ENCODE results near the gene EPHB2. TPM values are rescaled to one million over a fixed set of nuclear protein-coding genes. Genes with fewer than 3 reads are reported as not detected.

Gene EPHB2
- total RNA-seq, 4 donors from 2014 or later: 0.32 to 4.0 (median 1.7) TPM

GRCh38 chr1:22683547-22683946 lies 27.1 kb upstream of the EPHB2 start:
- no peaks in the 10 kb centered on the region for H3K4me1 ChIP-seq
- no peak overlapping the region for H3K27ac ChIP-seq
- H3K9me3 ChIP-seq: no peaks in the 10 kb centered on the region
- peaks cover 18% of the 10 kb centered on the region for H3K27me3 ChIP-seq
- WGBS: 65% methylated on average over 1 of the region's 1 CpG
- TF ChIP-seq POLR2AphosphoS5 (IDR thresholded peaks at IDR 0.05) (no peak), CTCF (IDR thresholded peaks at IDR 0.05) (no peak), POLR2A (IDR thresholded peaks at IDR 0.05) (no peak), EP300 (IDR thresholded peaks at IDR 0.05) (no peak)
- no peaks in the 10 kb centered on the region for H3K36me3 ChIP-seq
- DNase-seq (ENCODE audit: low spot score in 2 of 2): no peak
- H3K4me3 ChIP-seq: no peak overlapping the region

- Histone ChIP-seq H3K27ac (no peak overlapping the region), H3K27me3 (peaks cover 18% of the 10 kb centered on the region), H3K36me3 (no peaks in the 10 kb centered on the region), H3K4me3 (no peak overlapping the region), H3K4me1 (no peaks in the 10 kb centered on the region), H3K9me3 (no peaks in the 10 kb centered on the region)
- WGBS: 42% methylated on average over 10 of the region's 10 CpGs
- DNase-seq (ENCODE audit: low spot score in 2 of 2): no peak
- TF ChIP-seq POLR2AphosphoS5 (IDR thresholded peaks at IDR 0.05) (no peak), CTCF (IDR thresholded peaks at IDR 0.05) (no peak), POLR2A (IDR thresholded peaks at IDR 0.05) (no peak), EP300 (IDR thresholded peaks at IDR 0.05) (no peak)
These were observed 25.0 kb upstream of the EPHB2 start for GRCh38 chr1:22685591-22686059.

- WGBS: 69% methylated on average over 2 of the region's 2 CpGs
- Histone ChIP-seq H3K9me3 (no peaks in the 10 kb centered on the region), H3K36me3 (no peaks in the 10 kb centered on the region), H3K27ac (no peak overlapping the region), H3K27me3 (peaks cover 16% of the 10 kb centered on the region), H3K4me1 (no peaks in the 10 kb centered on the region), H3K4me3 (no peak overlapping the region)
- TF ChIP-seq EP300 (IDR thresholded peaks at IDR 0.05): no peak
- no peak for TF ChIP-seq POLR2A (IDR thresholded peaks at IDR 0.05)
- TF ChIP-seq CTCF (IDR thresholded peaks at IDR 0.05): no peak
- no peak for TF ChIP-seq POLR2AphosphoS5 (IDR thresholded peaks at IDR 0.05)
- no peak for DNase-seq (ENCODE audit: low spot score in 2 of 2)
These were observed 23.4 kb upstream of the EPHB2 start for GRCh38 chr1:22687191-22687590.

- TF ChIP-seq EP300 (IDR thresholded peaks at IDR 0.05): no peak
- TF ChIP-seq CTCF (IDR thresholded peaks at IDR 0.05): no peak
- TF ChIP-seq POLR2A (IDR thresholded peaks at IDR 0.05): no peak
- no peak for TF ChIP-seq POLR2AphosphoS5 (IDR thresholded peaks at IDR 0.05)
- H3K36me3 ChIP-seq: no peaks in the 10 kb centered on the region
- no peaks in the 10 kb centered on the region for H3K9me3 ChIP-seq
- no peak for DNase-seq (ENCODE audit: low spot score in 2 of 2)
- H3K27me3 ChIP-seq: peaks cover 8% of the 10 kb centered on the region
- H3K27ac ChIP-seq: no peak overlapping the region
- no peak overlapping the region for H3K4me3 ChIP-seq
- H3K4me1 ChIP-seq: no peaks in the 10 kb centered on the region
These were observed 22.2 kb upstream of the EPHB2 start for GRCh38 chr1:22688466-22688865.

- 72% methylated on average over 11 of the region's 11 CpGs for WGBS
- H3K27me3 ChIP-seq: peaks cover 8% of the 10 kb centered on the region
- no peaks in the 10 kb centered on the region for H3K9me3 ChIP-seq
- H3K27ac ChIP-seq: no peak overlapping the region
- no peaks in the 10 kb centered on the region for H3K4me1 ChIP-seq
- no peak overlapping the region for H3K4me3 ChIP-seq
- no peaks in the 10 kb centered on the region for H3K36me3 ChIP-seq
- no peak for DNase-seq (ENCODE audit: low spot score in 2 of 2)
- TF ChIP-seq CTCF (IDR thresholded peaks at IDR 0.05) (no peak), EP300 (IDR thresholded peaks at IDR 0.05) (no peak), POLR2A (IDR thresholded peaks at IDR 0.05) (no peak), POLR2AphosphoS5 (IDR thresholded peaks at IDR 0.05) (no peak)
These were observed 21.1 kb upstream of the EPHB2 start for GRCh38 chr1:22689505-22689904.

Measured in suprapubic skin (tissue), 4 donors.